Esophagus muscularis mucosa (tissue), 4 donors: ENCODE measurements around the gene GATB. TPM values are rescaled to one million over a fixed set of nuclear protein-coding genes. Genes with fewer than 3 reads are reported as not detected.
A peak's percentile ranks its signal among the peaks of the same experiment; 100 is the strongest.

Experiments used
- DNase-seq: peaks from one replicate; pipeline ENCODE4 v3.0.0-alpha.2; 2017; ENCODE audit errors: extremely low spot score
- H3K27ac ChIP-seq, 4 donors: fragments of 200-600 bp; sonication (generic); replicated peaks in 1 of 4; 1 replicate in 3 of 4; 2 replicates in 1 of 4; pipeline ENCODE4 v1.5.1; 2016 to 2019; ENCODE audit warnings: mild to moderate bottlenecking in 1 of 4
- H3K27me3 ChIP-seq, 4 donors: fragments of 200-600 bp; sonication (generic); one replicate each; pipeline versions ENCODE4 v1.5.1 to v1.6.0; 2016 to 2019
- H3K36me3 ChIP-seq, 4 donors: fragments of 200-600 bp; sonication (generic); one replicate each; pipeline ENCODE4 v1.5.1; 2016 to 2019
- H3K4me1 ChIP-seq, 4 donors: fragments of 200-600 bp; sonication (generic); one replicate each; pipeline ENCODE4 v1.5.1; 2016 to 2019
- H3K4me3 ChIP-seq, 4 donors: fragments of 200-600 bp; sonication (generic); 1 replicate in 2 of 4; 2 replicates in 2 of 4; pipeline ENCODE4 v1.5.1; 2016 to 2019; ENCODE audit warnings: mild to moderate bottlenecking in 4 of 4, moderate library complexity in 1 of 4
- H3K9me3 ChIP-seq, 4 donors: fragments of 200-600 bp; sonication (generic); 1 replicate in 3 of 4; 2 replicates in 1 of 4; pipeline ENCODE4 v1.5.1; 2016 to 2019
- CTCF ChIP-seq, 3 experiments: fragments of 200-600 bp in 2 of 3; fragments of 450-650 bp in 1 of 3; sonication (generic) in 2 of 3; IDR thresholded peaks; one replicate each; pipeline ENCODE4 v1.5.1; 2017 to 2019; ENCODE audit warnings: antibody characterized with exemption in 3 of 3, mild to moderate bottlenecking in 2 of 3, moderate library complexity in 1 of 3
- EP300 ChIP-seq: sonication (generic); formaldehyde crosslinking; IDR thresholded peaks from one replicate; pipeline ENCODE4 v1.6.1; 2017; ENCODE audit warnings: antibody characterized with exemption
- POLR2A ChIP-seq: fragments of 450-650 bp; IDR thresholded peaks from one replicate; pipeline ENCODE4 v1.6.1; 2017; ENCODE audit warnings: antibody characterized with exemption, moderate library complexity, mild to moderate bottlenecking, low read depth
- POLR2AphosphoS5 ChIP-seq, 2 donors: sonication (generic); formaldehyde crosslinking; IDR thresholded peaks; one replicate each; pipeline ENCODE4 v1.6.1; 2017; ENCODE audit warnings: antibody characterized with exemption in 2 of 2
- WGBS: methylation state at CpG from one replicate; pipeline ENCODE4 v1.1.5; 2018; 5-methylcytosine and 5-hydroxymethylcytosine counted together
- intact Hi-C: fragments of 100-400 bp; cut with DNase I; formaldehyde crosslinking; loops from one replicate; pipeline ENCODE4 v1.15.1; 2023
- total RNA-seq, 4 donors: library from RNA; depleted of rRNA; stranded (reverse); fragments of >200 nt; gene quantifications; one replicate each; pipeline versions ENCODE4 v1.1.0 to v1.2.1, GENCODE V29; 2016

The GATB gene
- total RNA-seq, 4 donors from 2014 or later: 12.4 to 19.9 (median 16.4) TPM

DNA sequence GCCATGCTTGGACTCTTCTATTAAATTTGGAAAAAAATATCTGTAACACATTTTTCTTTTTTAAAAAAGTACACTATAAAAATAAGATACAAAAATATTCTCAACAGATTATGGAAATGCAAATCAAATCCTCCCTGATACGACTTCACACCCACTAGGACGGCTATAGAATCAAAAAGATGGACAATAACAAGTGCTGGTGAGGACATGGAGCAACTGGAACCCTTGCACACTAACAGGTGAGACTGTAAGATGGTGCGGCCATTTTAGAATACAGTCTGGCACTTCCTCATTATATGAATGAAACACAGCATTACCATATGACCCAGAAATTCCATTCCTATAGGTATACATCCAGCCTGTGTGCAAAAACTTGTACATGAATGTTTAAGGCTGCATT, 83.6 kb downstream of the GATB start:
- whole genome bisulfite sequencing: 97% methylated on average over 3 of the region's 3 CpGs
- Histone ChIP-seq H3K9me3 (no peaks in the 10 kb centered on the region), H3K4me3 (no peak overlapping the region), H3K27ac (no peak overlapping the region), H3K4me1 (peaks cover 14 to 25% (median 17%) of the 10 kb centered on the region in 4 donors), H3K27me3 (no peaks in the 10 kb centered on the region), H3K36me3 (peaks cover 0 to 7% (median 0%) of the 10 kb centered on the region in 4 donors)
- no peak for DNase-seq
- intact Hi-C loops: loop anchor here (5.0 kb wide), 1 partner anchor 85 kb away; the partner anchor contains the start of gene GATB
- TF ChIP-seq EP300 (no peak), CTCF (IDR thresholded peaks at IDR 0.05) (no peak), POLR2AphosphoS5 (IDR thresholded peaks at IDR 0.05) (no peak), POLR2A (no peak)

GRCh38 chr4:151676301-151676700, 84.5 kb downstream of the GATB start:
- no peak overlapping the region for H3K27ac ChIP-seq
- DNase-seq: no peak
- TF ChIP-seq POLR2A: no peak
- no peaks in the 10 kb centered on the region for H3K9me3 ChIP-seq
- H3K4me3 ChIP-seq: no peak overlapping the region
- no peaks in the 10 kb centered on the region for H3K27me3 ChIP-seq
- intact Hi-C loops: loop anchor here (5.0 kb wide), 1 partner anchor 86 kb away; the partner anchor contains the start of gene GATB
- peaks cover 0 to 7% (median 0%) of the 10 kb centered on the region in 4 donors for H3K36me3 ChIP-seq
- H3K4me1 ChIP-seq: peaks cover 14 to 25% (median 18%) of the 10 kb centered on the region in 4 donors
- WGBS: 71% methylated on average over 11 of the region's 11 CpGs

- WGBS: 71% methylated on average over 7 of the region's 9 CpGs
- Histone ChIP-seq H3K36me3 (peaks cover 0 to 12% (median 0%) of the 10 kb centered on the region in 4 donors), H3K4me3 (no peak overlapping the region), H3K4me1 (peaks cover 14 to 25% (median 18%) of the 10 kb centered on the region in 4 donors), H3K27ac (peak overlapping the region in 3 of 4 donors; percentile 45 to 68 (median 61)), H3K27me3 (no peaks in the 10 kb centered on the region), H3K9me3 (no peaks in the 10 kb centered on the region)
- intact Hi-C loops: loop anchor here (5.0 kb wide), 1 partner anchor 87 kb away; the partner anchor contains the start of gene GATB
- TF ChIP-seq EP300 (no peak), CTCF (IDR thresholded peaks at IDR 0.05) (no peak), POLR2AphosphoS5 (IDR thresholded peaks at IDR 0.05) (no peak)
- DNase-seq: no peak
Observed at GRCh38 chr4:151675411-151675971, 85.3 kb downstream of the GATB start.

GRCh38 chr4:151674804-151675391, 85.9 kb downstream of the GATB start:
- Histone ChIP-seq H3K4me3 (peak overlapping the region; percentile 45 to 57 (median 47)), H3K9me3 (no peaks in the 10 kb centered on the region), H3K4me1 (peaks cover 14 to 25% (median 18%) of the 10 kb centered on the region in 4 donors), H3K27me3 (no peaks in the 10 kb centered on the region), H3K27ac (peak overlapping the region; percentile 38 to 68 (median 53)), H3K36me3 (peaks cover 0 to 12% (median 0%) of the 10 kb centered on the region in 4 donors)
- 41% methylated on average over 13 of the region's 19 CpGs for WGBS
- intact Hi-C loops: loop anchor here (5.0 kb wide), 1 partner anchor 87 kb away; the partner anchor contains the start of gene GATB
- TF ChIP-seq CTCF (IDR thresholded peaks at IDR 0.05) (peak in 1 of 3 experiments; percentile 41), EP300 (no peak), POLR2A (no peak), POLR2AphosphoS5 (IDR thresholded peaks at IDR 0.05) (peak in 1 of 2 donors; percentile 52)
- no peak for DNase-seq

- intact Hi-C loops: no loop called here
- Histone ChIP-seq H3K36me3 (peaks cover 0 to 5% (median 0%) of the 10 kb centered on the region in 4 donors), H3K4me3 (peak overlapping the region; percentile 45 to 57 (median 47)), H3K27me3 (no peaks in the 10 kb centered on the region), H3K27ac (peak overlapping the region in 2 of 4 donors; percentile 61 to 68), H3K4me1 (peaks cover 14 to 25% (median 18%) of the 10 kb centered on the region in 4 donors), H3K9me3 (no peaks in the 10 kb centered on the region)
- no peak for DNase-seq
- 72% methylated on average over 12 of the region's 12 CpGs for WGBS
- TF ChIP-seq CTCF (IDR thresholded peaks at IDR 0.05): no peak
- TF ChIP-seq POLR2AphosphoS5 (IDR thresholded peaks at IDR 0.05): no peak
- TF ChIP-seq EP300: no peak
- no peak for TF ChIP-seq POLR2A
Observed at GRCh38 chr4:151673908-151674520, 86.8 kb downstream of the GATB start.
